HG03108 (cell line): ENCODE measurements around the gene TMEM39A.
A peak's percentile ranks its signal among the peaks of the same experiment; 100 is the strongest.

ENCODE experiments used
- ATAC-seq: cut with Tn5 transposase; IDR thresholded peaks from one replicate; pipeline ENCODE4 v1.9.1; 2021; ENCODE audit warnings: moderate library complexity; ENCODE audit not compliant: unreplicated experiment

TMEM39A gene

GRCh38 chr3:119401503-119402440, 61.6 kb downstream of the TMEM39A start:
- no peak for ATAC-seq

GRCh38 chr3:119401069-119401468, 62.3 kb downstream of the TMEM39A start:
- no peak for ATAC-seq

GRCh38 chr3:119400466-119400865, 62.9 kb downstream of the TMEM39A start:
- ATAC-seq: no peak

- ATAC-seq: no peak
These were observed 66.5 kb downstream of the TMEM39A start for GRCh38 chr3:119396870-119397269.

- ATAC-seq: peak; percentile 73
These were observed 67.5 kb downstream of the TMEM39A start for GRCh38 chr3:119395923-119396358.

GRCh38 chr3:119388577-119388976, 74.8 kb downstream of the TMEM39A start:
- no peak for ATAC-seq

GRCh38 chr3:119382134-119382533, 81.3 kb downstream of the TMEM39A start:
- ATAC-seq: no peak

GRCh38 chr3:119380697-119381096, 82.7 kb downstream of the TMEM39A start:
- ATAC-seq: no peak
